ENCODE data around the gene CX3CR1.

Gene CX3CR1

DNA sequence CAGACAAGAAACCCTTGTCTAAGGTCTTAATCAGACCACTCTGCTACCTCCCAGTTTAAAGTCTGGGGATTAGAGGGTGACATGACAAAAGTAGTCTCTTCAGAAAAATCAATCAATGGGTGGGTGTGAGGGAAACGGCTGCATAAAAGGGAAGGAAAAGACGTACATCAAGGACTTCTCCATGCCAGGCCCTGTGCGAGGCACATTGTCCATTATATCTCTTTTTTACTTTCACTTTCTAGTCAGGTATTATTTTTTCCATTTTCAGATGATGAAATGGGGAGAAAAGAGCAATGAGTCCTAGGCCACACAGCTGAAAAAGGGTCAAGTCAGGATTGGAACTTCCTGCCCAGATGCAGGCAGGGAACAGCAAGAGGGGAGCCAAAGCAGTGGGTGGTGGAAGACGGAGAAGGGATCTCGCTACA, 4.6 kb upstream of the CX3CR1 start:
- H3K27ac ChIP-seq = no peak overlapping the region
- no peak for DNase-seq
- H3K27me3 ChIP-seq (replicated peaks) = no peaks in the 10 kb centered on the region
- no peak for TF ChIP-seq CTCF (IDR thresholded peaks at IDR 0.05; ENCODE audit: low read depth, low read length, missing control alignments)
- no peak overlapping the region for H3K4me3 ChIP-seq (ENCODE audit: low read depth, low read length)
- in situ Hi-C loops (cut with HindIII; ENCODE audit: low pct_ligation_motif_present, low sequenced_read_pairs) = loop anchor here (25.0 kb wide), 1 partner anchor 172 kb away; the partner anchor contains the start of genes GORASP1 and TTC21A
- no peaks in the 10 kb centered on the region for H3K36me3 ChIP-seq (replicated peaks)

DNA sequence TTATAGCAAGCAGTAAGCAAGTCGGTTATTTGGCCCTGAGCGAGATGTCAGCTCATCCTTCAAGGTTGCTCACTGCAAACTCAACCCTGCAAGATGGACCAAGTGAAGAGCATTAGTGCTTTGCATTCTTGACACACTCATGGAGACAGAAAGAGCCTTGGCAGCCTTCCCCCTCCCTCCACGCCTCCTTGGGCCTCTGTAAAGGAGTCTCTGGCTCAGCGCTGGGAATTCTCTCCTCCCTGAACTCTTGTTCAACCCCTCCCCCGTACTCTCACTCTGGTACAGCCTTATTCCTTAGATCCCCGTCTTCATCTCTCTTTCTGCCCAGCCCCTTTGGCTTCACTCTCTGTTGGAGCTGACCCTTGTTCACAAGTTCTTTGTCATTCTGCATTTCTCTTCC, 2.2 kb upstream of the CX3CR1 start:
- Histone ChIP-seq H3K27ac (no peak overlapping the region), H3K4me3 (ENCODE audit: low read depth, low read length) (no peak overlapping the region), H3K36me3 (replicated peaks) (no peaks in the 10 kb centered on the region), H3K27me3 (replicated peaks) (no peaks in the 10 kb centered on the region)
- DNase-seq = no peak
- TF ChIP-seq CTCF (IDR thresholded peaks at IDR 0.05; ENCODE audit: low read depth, low read length, missing control alignments) = no peak
- in situ Hi-C loops (cut with HindIII; ENCODE audit: low pct_ligation_motif_present, low sequenced_read_pairs) = loop anchor here (25.0 kb wide), 1 partner anchor 170 kb away; the partner anchor contains the start of genes GORASP1 and TTC21A

- H3K36me3 ChIP-seq (replicated peaks) = no peaks in the 10 kb centered on the region
- in situ Hi-C loops (cut with HindIII; ENCODE audit: low pct_ligation_motif_present, low sequenced_read_pairs) = loop anchor here (25.0 kb wide), 1 partner anchor 169 kb away; the partner anchor contains the start of genes GORASP1 and TTC21A
- DNase-seq = no peak
- no peak overlapping the region for H3K27ac ChIP-seq
- H3K4me3 ChIP-seq (ENCODE audit: low read depth, low read length) = no peak overlapping the region
- H3K27me3 ChIP-seq (replicated peaks) = no peaks in the 10 kb centered on the region
- no peak for TF ChIP-seq CTCF (IDR thresholded peaks at IDR 0.05; ENCODE audit: low read depth, low read length, missing control alignments)
Observed at GRCh38 chr3:39281533-39281932, 1.7 kb upstream of the CX3CR1 start.

DNA sequence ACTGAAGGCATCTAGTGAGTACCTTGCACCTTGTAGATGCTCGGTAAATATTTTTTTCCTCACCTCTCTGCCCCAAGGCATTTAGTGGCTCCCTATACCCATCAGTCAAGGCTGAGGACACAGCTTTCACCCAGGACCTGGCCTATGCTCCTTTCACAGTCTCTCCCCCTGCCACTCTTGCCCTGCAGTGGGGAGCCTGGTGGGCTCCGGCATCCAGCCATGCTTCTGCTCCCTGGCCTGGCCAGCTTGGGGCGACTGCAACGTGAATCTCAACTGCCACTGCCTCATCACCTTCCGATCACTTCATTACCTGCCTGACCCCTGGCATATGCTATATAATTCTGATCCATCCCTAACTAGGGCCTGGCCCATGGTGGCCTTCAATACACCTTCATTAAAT, 735 bp upstream of the CX3CR1 start:
- Histone ChIP-seq H3K36me3 (replicated peaks) (no peaks in the 10 kb centered on the region), H3K4me3 (ENCODE audit: low read depth, low read length) (no peak overlapping the region), H3K27me3 (replicated peaks) (no peaks in the 10 kb centered on the region), H3K27ac (no peak overlapping the region)
- in situ Hi-C loops (cut with HindIII; ENCODE audit: low pct_ligation_motif_present, low sequenced_read_pairs) = loop anchor here (25.0 kb wide), 1 partner anchor 168 kb away; the partner anchor contains the start of genes GORASP1 and TTC21A
- no peak for DNase-seq
- TF ChIP-seq CTCF (IDR thresholded peaks at IDR 0.05; ENCODE audit: low read depth, low read length, missing control alignments) = no peak

- Histone ChIP-seq H3K4me3 (ENCODE audit: low read depth, low read length) (no peak overlapping the region), H3K27ac (no peak overlapping the region), H3K36me3 (replicated peaks) (no peaks in the 10 kb centered on the region), H3K27me3 (replicated peaks) (no peaks in the 10 kb centered on the region)
- in situ Hi-C loops (cut with HindIII; ENCODE audit: low pct_ligation_motif_present, low sequenced_read_pairs) = loop anchor here (25.0 kb wide), 1 partner anchor 166 kb away; the partner anchor contains the start of genes GORASP1 and TTC21A
- DNase-seq = no peak
- no peak for TF ChIP-seq CTCF (IDR thresholded peaks at IDR 0.05; ENCODE audit: low read depth, low read length, missing control alignments)
Observed at GRCh38 chr3:39278616-39278935, 1.3 kb downstream of the CX3CR1 start.
